Measurements from ENCODE around the gene LSR. TPM values are rescaled to one million over a fixed set of nuclear protein-coding genes. Genes with fewer than 3 reads are reported as not detected.

LSR gene
- total RNA-seq, 1 donor from 2014 or later = 147 TPM

DNA sequence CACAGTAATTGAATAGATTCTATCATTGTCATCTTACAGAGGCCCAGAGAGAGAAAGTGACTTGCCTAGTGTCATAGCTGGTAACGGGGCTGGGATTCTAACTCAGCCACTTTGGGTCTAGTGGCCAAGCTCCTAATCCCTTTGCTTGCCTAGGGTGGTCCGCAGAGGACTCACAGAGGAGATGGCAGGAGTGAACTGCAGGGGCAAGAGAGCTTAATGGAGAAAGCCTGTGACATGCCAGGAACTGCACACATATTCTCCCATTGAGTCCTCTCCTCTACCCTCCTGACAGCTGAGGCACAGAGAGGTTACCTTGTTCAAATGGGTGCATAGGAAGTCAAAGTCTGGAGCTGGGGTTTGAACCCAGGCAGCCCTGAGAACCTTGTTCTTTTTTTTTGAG is 2.7 kb downstream of the LSR start:
- TF ChIP-seq, protein P1, sequence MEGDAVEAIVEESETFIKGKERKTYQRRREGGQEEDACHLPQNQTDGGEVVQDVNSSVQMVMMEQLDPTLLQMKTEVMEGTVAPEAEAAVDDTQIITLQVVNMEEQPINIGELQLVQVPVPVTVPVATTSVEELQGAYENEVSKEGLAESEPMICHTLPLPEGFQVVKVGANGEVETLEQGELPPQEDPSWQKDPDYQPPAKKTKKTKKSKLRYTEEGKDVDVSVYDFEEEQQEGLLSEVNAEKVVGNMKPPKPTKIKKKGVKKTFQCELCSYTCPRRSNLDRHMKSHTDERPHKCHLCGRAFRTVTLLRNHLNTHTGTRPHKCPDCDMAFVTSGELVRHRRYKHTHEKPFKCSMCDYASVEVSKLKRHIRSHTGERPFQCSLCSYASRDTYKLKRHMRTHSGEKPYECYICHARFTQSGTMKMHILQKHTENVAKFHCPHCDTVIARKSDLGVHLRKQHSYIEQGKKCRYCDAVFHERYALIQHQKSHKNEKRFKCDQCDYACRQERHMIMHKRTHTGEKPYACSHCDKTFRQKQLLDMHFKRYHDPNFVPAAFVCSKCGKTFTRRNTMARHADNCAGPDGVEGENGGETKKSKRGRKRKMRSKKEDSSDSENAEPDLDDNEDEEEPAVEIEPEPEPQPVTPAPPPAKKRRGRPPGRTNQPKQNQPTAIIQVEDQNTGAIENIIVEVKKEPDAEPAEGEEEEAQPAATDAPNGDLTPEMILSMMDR (IDR thresholded peaks at IDR 0.05; ENCODE audit: insufficient read depth, low read length, poor library complexity, severe bottlenecking) = no peak
- Histone ChIP-seq H3K27me3 (ENCODE audit: control insufficient read depth, insufficient read depth, low read length) (no peaks in the 10 kb centered on the region), H3K4me3 (ENCODE audit: low read depth, low read length) (no peak overlapping the region), H3K36me3 (ENCODE audit: control insufficient read depth, insufficient read depth, low read length) (no peaks in the 10 kb centered on the region)
- DNase-seq (ENCODE audit: low read depth) = no peak

DNA sequence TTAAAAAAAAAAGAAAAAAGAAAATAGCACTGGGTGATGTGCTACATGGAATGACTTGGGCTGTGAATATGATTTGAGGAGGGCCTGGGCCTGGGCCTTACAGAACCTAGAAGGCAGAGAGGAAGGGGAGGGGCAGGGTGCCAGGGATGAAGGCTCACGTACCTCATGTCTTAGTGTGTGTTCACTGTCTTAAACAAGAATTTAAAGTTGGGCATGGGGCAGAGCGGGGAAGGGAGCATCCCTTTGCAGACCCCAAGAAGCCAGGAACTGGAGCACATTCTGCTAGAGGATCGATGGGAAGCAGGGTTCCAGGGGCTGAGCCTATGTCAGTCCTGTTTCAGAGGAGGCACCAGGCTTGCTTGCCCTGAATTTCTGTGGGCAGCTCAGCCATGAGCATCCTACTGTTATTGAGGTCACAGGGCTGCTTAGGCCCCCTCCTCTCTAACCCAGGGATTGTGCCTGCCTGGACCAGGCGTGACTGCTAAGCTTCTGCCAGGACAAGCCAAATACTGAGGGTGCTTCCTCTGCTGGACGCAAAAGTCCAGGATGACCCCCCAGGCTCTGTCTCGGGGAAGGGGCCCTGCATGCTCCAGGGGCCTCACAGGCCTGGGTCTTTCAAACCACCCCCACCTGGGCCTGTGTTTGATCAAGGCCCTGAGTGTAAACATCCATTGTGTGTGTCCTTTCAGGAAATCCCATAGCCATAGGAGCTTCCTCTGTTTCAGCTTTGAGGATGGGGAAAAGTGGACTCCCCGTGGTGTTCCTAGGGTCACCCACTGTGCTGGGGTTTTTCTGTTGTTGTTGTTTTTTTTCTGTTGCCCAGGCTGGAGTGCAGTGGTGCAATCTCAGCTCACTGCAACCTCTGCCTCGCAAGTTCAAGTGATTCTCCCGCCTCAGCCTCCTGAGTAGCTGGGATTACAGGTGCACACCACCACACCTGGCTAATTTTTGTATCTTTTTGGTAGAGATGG is 4.8 kb downstream of the LSR start:
- TF ChIP-seq, protein P1 (IDR thresholded peaks at IDR 0.05; ENCODE audit: insufficient read depth, low read length, poor library complexity, severe bottlenecking) = no peak
- H3K36me3 ChIP-seq (ENCODE audit: control insufficient read depth, insufficient read depth, low read length) = no peaks in the 10 kb centered on the region
- no peak overlapping the region for H3K4me3 ChIP-seq (ENCODE audit: low read depth, low read length)
- DNase-seq (ENCODE audit: low read depth) = no peak
- no peaks in the 10 kb centered on the region for H3K27me3 ChIP-seq (ENCODE audit: control insufficient read depth, insufficient read depth, low read length)

DNA sequence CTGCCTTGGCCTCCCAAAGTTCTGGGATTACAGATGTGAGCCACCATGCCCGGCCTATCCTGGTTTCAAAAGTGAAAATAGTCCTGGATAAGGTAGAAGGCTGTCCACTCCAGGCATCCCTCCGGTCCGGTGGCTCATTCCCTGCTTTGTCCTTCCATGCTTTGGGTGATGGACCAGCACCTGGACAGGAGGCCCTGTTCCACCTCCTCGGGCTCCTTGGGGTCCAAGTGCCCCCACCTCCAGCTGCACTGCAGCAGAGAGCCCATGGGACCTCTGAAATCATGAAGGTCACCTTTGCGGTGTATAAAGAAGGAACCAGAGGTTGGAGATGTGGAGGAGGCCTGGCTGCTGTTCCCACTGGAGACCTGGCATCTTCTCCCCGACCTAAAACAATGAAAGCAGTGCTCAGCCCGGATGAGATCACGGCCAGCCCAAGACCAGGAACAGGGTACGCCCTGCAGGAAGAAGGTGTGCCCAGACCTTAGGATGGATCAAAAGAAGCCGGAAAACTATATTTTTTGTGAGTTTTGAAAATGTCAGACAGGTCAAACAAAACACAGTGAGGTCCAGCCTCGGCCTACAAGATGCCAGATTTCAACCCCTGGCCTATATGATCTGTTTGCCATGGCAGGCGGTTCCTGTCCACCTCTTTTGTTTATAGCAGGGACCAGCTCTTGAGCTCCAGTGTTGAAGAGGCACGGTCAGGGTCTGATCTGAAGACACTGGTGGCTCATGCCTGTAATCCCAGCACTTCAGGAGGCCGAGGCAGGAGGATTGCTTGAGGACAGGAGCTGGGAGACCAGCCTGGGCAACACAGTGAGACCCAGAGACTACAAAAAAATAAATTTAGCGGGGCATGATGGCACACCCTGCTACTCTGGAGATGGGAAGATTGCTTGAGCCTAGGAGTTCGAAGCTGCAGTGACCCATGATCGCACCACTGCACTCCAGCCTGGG is 5.8 kb downstream of the LSR start:
- H3K36me3 ChIP-seq (ENCODE audit: control insufficient read depth, insufficient read depth, low read length) = peaks cover 1% of the 10 kb centered on the region
- no peak for DNase-seq (ENCODE audit: low read depth)
- TF ChIP-seq, protein P1 (IDR thresholded peaks at IDR 0.05; ENCODE audit: insufficient read depth, low read length, poor library complexity, severe bottlenecking) = no peak
- H3K4me3 ChIP-seq (ENCODE audit: low read depth, low read length) = no peak overlapping the region
- H3K27me3 ChIP-seq (ENCODE audit: control insufficient read depth, insufficient read depth, low read length) = no peaks in the 10 kb centered on the region

DNA sequence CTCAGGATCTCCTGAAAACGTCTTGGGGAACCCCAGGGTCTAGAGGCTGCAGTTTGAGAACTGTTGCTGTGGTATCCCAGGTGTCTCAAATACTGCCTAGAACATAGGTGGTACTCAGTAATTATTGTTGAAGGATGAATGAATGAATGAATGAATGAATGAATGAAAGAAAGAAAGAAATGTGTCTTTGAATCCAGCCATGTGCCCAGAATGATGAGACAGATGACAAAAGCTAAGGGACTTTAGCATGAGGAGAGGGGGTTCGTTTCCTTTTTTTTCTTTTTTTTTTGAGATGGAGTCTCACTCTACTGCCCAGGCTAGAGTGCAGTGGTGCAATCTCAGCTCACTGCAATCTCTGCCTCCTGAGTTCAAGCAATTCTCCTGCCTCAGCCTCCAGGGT is 7.8 kb downstream of the LSR start:
- Histone ChIP-seq H3K4me3 (ENCODE audit: low read depth, low read length) (no peak overlapping the region), H3K27me3 (ENCODE audit: control insufficient read depth, insufficient read depth, low read length) (no peaks in the 10 kb centered on the region), H3K36me3 (ENCODE audit: control insufficient read depth, insufficient read depth, low read length) (peaks cover 3% of the 10 kb centered on the region)
- TF ChIP-seq, protein P1 (IDR thresholded peaks at IDR 0.05; ENCODE audit: insufficient read depth, low read length, poor library complexity, severe bottlenecking) = no peak
- no peak for DNase-seq (ENCODE audit: low read depth)

DNA sequence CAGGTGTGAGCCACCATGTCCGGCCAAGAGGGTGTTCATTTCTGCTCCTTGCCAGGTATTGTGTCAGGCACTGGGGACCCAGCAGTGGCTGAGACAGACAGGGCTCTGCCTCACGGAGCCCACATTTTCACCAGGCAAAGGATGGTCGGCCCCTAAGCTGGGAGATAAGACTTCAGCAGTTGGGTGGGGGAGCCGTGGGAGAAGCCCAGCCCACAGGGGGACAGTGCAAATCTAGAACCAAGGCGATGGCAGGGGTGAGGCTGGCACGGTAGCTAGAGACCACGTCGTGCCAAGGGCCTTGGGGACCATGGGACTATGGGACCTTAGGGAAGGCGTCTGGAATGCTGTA is 8.3 kb downstream of the LSR start:
- TF ChIP-seq, protein P1 (IDR thresholded peaks at IDR 0.05; ENCODE audit: insufficient read depth, low read length, poor library complexity, severe bottlenecking) = no peak
- Histone ChIP-seq H3K4me3 (ENCODE audit: low read depth, low read length) (no peak overlapping the region), H3K27me3 (ENCODE audit: control insufficient read depth, insufficient read depth, low read length) (no peaks in the 10 kb centered on the region), H3K36me3 (ENCODE audit: control insufficient read depth, insufficient read depth, low read length) (peaks cover 3% of the 10 kb centered on the region)
- DNase-seq (ENCODE audit: low read depth) = no peak
